MCF 10A (cell line): ENCODE measurements around the gene C2CD3. TPM values are rescaled to one million over a fixed set of nuclear protein-coding genes. Genes with fewer than 3 reads are reported as not detected.
"Not testable (repeated sequence)": the region's sequence is repeated elsewhere in the genome, so short reads cannot be mapped to it uniquely, and the experiment has no call there.

Source experiments
- BruUV-seq: library from RNA; stranded (reverse); fragments of 400-500 nt; replicated peaks from 2 replicates; lab custom pipeline; 2021; lab: Mats Ljungman, UMichigan
- CTCF ChIA-PET: fragments of 300-600 bp; sonication (Branson Sonifier 250); formaldehyde crosslinking; extraction: SDS; loops from one replicate; lab custom pipeline; 2021; ENCODE audit warnings: antibody characterized with exemption, inconsistent platforms; lab: Yijun Ruan, JAX
- POLR2A ChIA-PET: fragments of 300-600, 350-650 bp; sonication (Branson Sonifier 250); formaldehyde crosslinking; extraction: SDS; loops from one replicate; lab custom pipeline; 2020; ENCODE audit warnings: antibody characterized with exemption, inconsistent platforms; lab: Yijun Ruan, JAX
- DNase-seq: peaks from one replicate; pipeline ENCODE4 v3.0.0-alpha.2; 2018; ENCODE audit not compliant: unreplicated experiment
- H3K27ac Mint-ChIP-seq: one replicate; pipeline ENCODE4 v1.8.0; 2022; ENCODE audit warnings: mild to moderate bottlenecking, low read depth, mixed read lengths; ENCODE audit not compliant: unreplicated experiment
- H3K27me3 Mint-ChIP-seq: one replicate; pipeline ENCODE4 v1.8.0; 2022; ENCODE audit warnings: mixed read lengths; ENCODE audit not compliant: insufficient read depth, unreplicated experiment
- H3K36me3 Mint-ChIP-seq: one replicate; pipeline ENCODE4 v1.8.0; 2022; ENCODE audit warnings: mild to moderate bottlenecking, moderate library complexity, mixed read lengths; ENCODE audit not compliant: insufficient read depth, unreplicated experiment
- H3K4me1 Mint-ChIP-seq: one replicate; pipeline ENCODE4 v1.8.0; 2022; ENCODE audit warnings: mixed read lengths; ENCODE audit not compliant: insufficient read depth, unreplicated experiment
- H3K4me3 Mint-ChIP-seq: one replicate; pipeline ENCODE4 v1.8.0; 2022; ENCODE audit warnings: mild to moderate bottlenecking, moderate library complexity, mixed read lengths; ENCODE audit not compliant: unreplicated experiment
- H3K9me3 Mint-ChIP-seq: one replicate; pipeline ENCODE4 v1.8.0; 2022; ENCODE audit warnings: mixed read lengths; ENCODE audit not compliant: unreplicated experiment
- CTCF ChIP-seq: fragments of 200-600 bp; IDR thresholded peaks from one replicate; pipeline ENCODE4 v1.8.0; 2022; ENCODE audit warnings: antibody characterized with exemption, mild to moderate bottlenecking; ENCODE audit not compliant: unreplicated experiment
- intact Hi-C: fragments of 100-400 bp; cut with micrococcal nuclease; formaldehyde crosslinking; loops from 2 replicates; pipeline ENCODE4 v1.14.1; 2022
- total RNA-seq: library from RNA; stranded (reverse); gene quantifications from 2 replicates; pipeline ENCODE4 v1.2.3, GENCODE V29; 2022

C2CD3 gene
- total RNA-seq, 1 experiment from 2014 or later, result 18.7 TPM

- H3K4me1 Mint-ChIP-seq, result no peaks in the 10 kb centered on the region
- intact Hi-C loops, result no loop called here
- no peak overlapping the region for H3K4me3 Mint-ChIP-seq
- H3K36me3 Mint-ChIP-seq, result no peaks in the 10 kb centered on the region
- no peak overlapping the region for H3K27ac Mint-ChIP-seq
- no peak for TF ChIP-seq CTCF
- ChIA-PET CTCF (interaction anchor here (0.7 kb wide), 1 partner anchor 29 kb away, joined by 4 read pairs; no protein-coding TSS in a partner anchor), POLR2A (interaction anchor here (0.7 kb wide), 1 partner anchor 205 kb away, joined by 3 read pairs; no protein-coding TSS in a partner anchor)
- BruUV-seq, result no TSS peak
- peak; percentile 13 for DNase-seq
- H3K27me3 Mint-ChIP-seq, result no peaks in the 10 kb centered on the region
- H3K9me3 Mint-ChIP-seq, result no peaks in the 10 kb centered on the region
These were observed 181.6 kb downstream of the C2CD3 start for GRCh38 chr11:73989156-73989555.

GRCh38 chr11:73988227-73988626, 182.6 kb downstream of the C2CD3 start:
- ChIA-PET POLR2A (interaction anchor here (0.7 kb wide), 1 partner anchor 206 kb away, joined by 3 read pairs; no protein-coding TSS in a partner anchor), CTCF (no interaction called here)
- intact Hi-C loops, result no loop called here
- no TSS peak for BruUV-seq
- Mint-ChIP-seq H3K36me3 (no peaks in the 10 kb centered on the region), H3K27me3 (no peaks in the 10 kb centered on the region), H3K9me3 (no peaks in the 10 kb centered on the region), H3K27ac (no peak overlapping the region), H3K4me3 (no peak overlapping the region), H3K4me1 (no peaks in the 10 kb centered on the region)
- DNase-seq, result no peak
- no peak for TF ChIP-seq CTCF

GRCh38 chr11:73985661-73986060, 185.1 kb downstream of the C2CD3 start:
- CTCF ChIA-PET, BruUV-seq, POLR2A ChIA-PET, H3K9me3 Mint-ChIP-seq, intact Hi-C loops, DNase-seq, H3K4me1 Mint-ChIP-seq, H3K4me3 Mint-ChIP-seq, H3K27ac Mint-ChIP-seq, H3K27me3 Mint-ChIP-seq, H3K36me3 Mint-ChIP-seq: not testable (repeated sequence)

GRCh38 chr11:73983741-73984538, 186.9 kb downstream of the C2CD3 start:
- intact Hi-C loops, result no loop called here
- POLR2A ChIA-PET, result no interaction called here
- H3K36me3 Mint-ChIP-seq, result no peaks in the 10 kb centered on the region

More at GRCh38 chr11:73983741-73984538, 186.9 kb downstream of the C2CD3 start:
- Mint-ChIP-seq H3K27me3 (no peaks in the 10 kb centered on the region), H3K4me1 (peaks cover 6% of the 10 kb centered on the region), H3K27ac (no peak overlapping the region), H3K4me3 (no peak overlapping the region), H3K9me3 (no peaks in the 10 kb centered on the region)
- TF ChIP-seq CTCF, result no peak
- no TSS peak for BruUV-seq
- CTCF ChIA-PET, result interaction anchor here (0.7 kb wide), 1 partner anchor 38 kb away, joined by 4 read pairs; no protein-coding TSS in a partner anchor
- no peak for DNase-seq
